IMR-90 (cell line): Measurements from ENCODE around the gene NEK8. TPM values are rescaled to one million over a fixed set of nuclear protein-coding genes. Genes with fewer than 3 reads are reported as not detected.

ENCODE experiments used
- ATAC-seq: fragments of 200-7000 bp; cut with Tn5 transposase; 2 replicates; pipeline ENCODE4 v1.9.1; 2020; ENCODE audit warnings: low read depth, mild to moderate bottlenecking, moderate library complexity
- BruUV-seq: library from RNA; stranded (reverse); fragments of 400-500 nt; replicated peaks from 2 replicates; lab custom pipeline; 2021; lab: Mats Ljungman, UMichigan
- CTCF ChIA-PET: fragments of 300-600 bp; formaldehyde crosslinking; extraction: SDS; loops from one replicate; lab custom pipeline; 2021; ENCODE audit warnings: antibody characterized with exemption; lab: Yijun Ruan, JAX
- POLR2A ChIA-PET: fragments of 300-600 bp; sonication (Branson Sonifier 250); formaldehyde crosslinking; loops from one replicate; lab custom pipeline; 2022; ENCODE audit warnings: antibody characterized with exemption; ENCODE audit not compliant: unreplicated experiment; lab: Charles Lee
- DNase-seq: peaks from one replicate; pipeline ENCODE4 v3.0.0; 2013
- H2AFZ ChIP-seq: replicated peaks from 2 replicates; pipeline ENCODE3; 2013; ENCODE audit warnings: low read length, mild to moderate bottlenecking; ENCODE audit not compliant: poor library complexity
- H2AK5ac ChIP-seq: 2 replicates; pipeline ENCODE4 v1.6.1; 2013; ENCODE audit warnings: low read depth, low read length, inconsistent platforms
- H2AK9ac ChIP-seq: replicated peaks from 2 replicates; pipeline ENCODE3; 2013; ENCODE audit warnings: mild to moderate bottlenecking, low read depth, low read length, moderate library complexity; ENCODE audit not compliant: poor library complexity
- H2BK120ac ChIP-seq: 2 replicates; pipeline ENCODE4 v1.6.1; 2013; ENCODE audit warnings: low read depth, low read length, inconsistent platforms
- H2BK15ac ChIP-seq: 3 replicates; pipeline ENCODE4 v1.6.1; 2013; ENCODE audit warnings: low read depth, low read length, inconsistent platforms
- H2BK20ac ChIP-seq: 2 replicates; pipeline ENCODE4 v1.6.1; 2013; ENCODE audit warnings: low read depth, mild to moderate bottlenecking, inconsistent platforms, low read length, moderate library complexity
- H2BK5ac ChIP-seq: 2 replicates; pipeline ENCODE4 v1.6.1; 2013; ENCODE audit warnings: mild to moderate bottlenecking, low read depth, low read length, inconsistent platforms; ENCODE audit not compliant: poor library complexity, severe bottlenecking
- H3K14ac ChIP-seq: replicated peaks from 2 replicates; pipeline ENCODE4 v1.6.1; 2013; ENCODE audit warnings: low read depth, low read length, inconsistent platforms
- H3K18ac ChIP-seq: 2 replicates; pipeline ENCODE4 v1.6.1; 2013; ENCODE audit warnings: low read depth, low read length, control low read depth
- H3K23ac ChIP-seq: 2 replicates; pipeline ENCODE4 v1.6.1; 2013; ENCODE audit warnings: low read depth, low read length, inconsistent platforms
- H3K27ac ChIP-seq: 2 replicates; pipeline ENCODE4 v1.5.1; 2013; ENCODE audit warnings: mild to moderate bottlenecking, control low read depth, low read length; ENCODE audit not compliant: insufficient read depth
- H3K27me3 ChIP-seq: 2 replicates; pipeline ENCODE4 v1.6.1; 2013; ENCODE audit warnings: low read length; ENCODE audit not compliant: control insufficient read depth, insufficient read depth
- H3K36me3 ChIP-seq: 2 replicates; pipeline ENCODE4 v1.6.1; 2013; ENCODE audit warnings: low read length, mixed read lengths; ENCODE audit not compliant: control insufficient read depth, insufficient read depth
- H3K4ac ChIP-seq: 2 replicates; pipeline ENCODE4 v1.6.1; 2013; ENCODE audit warnings: low read depth, low read length, inconsistent platforms
- H3K4me1 ChIP-seq: 2 replicates; pipeline ENCODE4 v1.6.1; 2013; ENCODE audit warnings: low read length, mixed read lengths; ENCODE audit not compliant: control insufficient read depth, insufficient read depth
- H3K4me2 ChIP-seq: 2 replicates; pipeline ENCODE4 v1.6.1; 2013; ENCODE audit warnings: low read depth, mild to moderate bottlenecking, control low read depth, low read length, moderate library complexity
- H3K4me3 ChIP-seq: 2 replicates; pipeline ENCODE4 v1.5.1; 2013; ENCODE audit warnings: low read depth, mild to moderate bottlenecking, control low read depth, low read length, moderate library complexity; ENCODE audit not compliant: insufficient read depth
- H3K56ac ChIP-seq: 2 replicates; pipeline ENCODE4 v1.6.1; 2013; ENCODE audit warnings: low read length, inconsistent platforms; ENCODE audit not compliant: insufficient read depth; ENCODE audit errors: extremely low read depth
- H3K79me1 ChIP-seq, 2 experiments: 2 replicates each; pipeline ENCODE4 v1.6.1; 2013; ENCODE audit warnings: low read length in 2 of 2, inconsistent platforms in 1 of 2, low read depth in 1 of 2
- H3K9ac ChIP-seq: 2 replicates; pipeline ENCODE4 v1.6.1; 2013; ENCODE audit warnings: low read depth, low read length, control low read depth
- H3K9me1 ChIP-seq: 2 replicates; pipeline ENCODE4 v1.6.1; 2013; ENCODE audit warnings: low read length, inconsistent platforms; ENCODE audit not compliant: insufficient read depth
- H3K9me3 ChIP-seq: 2 replicates; pipeline ENCODE4 v1.6.1; 2013; ENCODE audit warnings: low read length; ENCODE audit not compliant: control insufficient read depth, insufficient read depth
- H4K20me1 ChIP-seq: 2 replicates; pipeline ENCODE4 v1.6.1; 2013; ENCODE audit warnings: low read length, inconsistent platforms; ENCODE audit not compliant: insufficient read depth
- H4K5ac ChIP-seq: 2 replicates; pipeline ENCODE4 v1.6.1; 2013; ENCODE audit warnings: mild to moderate bottlenecking, low read depth, low read length, control low read depth
- H4K8ac ChIP-seq, 2 experiments: 2 replicates each; pipeline ENCODE4 v1.6.1; 2013; ENCODE audit warnings: low read depth in 2 of 2, low read length in 2 of 2, control low read depth in 1 of 2, inconsistent platforms in 1 of 2
- H4K91ac ChIP-seq: 2 replicates; pipeline ENCODE4 v1.6.1; 2013; ENCODE audit warnings: low read depth, low read length, inconsistent platforms; ENCODE audit not compliant: insufficient read depth
- BHLHE40 ChIP-seq: fragments of 150-350 bp; IDR thresholded peaks from 2 replicates; pipeline ENCODE4 v1.6.1; 2016; ENCODE audit warnings: mild to moderate bottlenecking, low read depth, low read length
- CHD1 ChIP-seq: IDR thresholded peaks from 2 replicates; pipeline ENCODE4 v1.6.1; 2012; ENCODE audit warnings: low read depth, low read length, improper control_type of control experiment
- MAFK ChIP-seq: IDR thresholded peaks from 2 replicates; pipeline ENCODE4 v1.6.1; 2012; ENCODE audit warnings: low read depth, low read length, improper control_type of control experiment
- MAZ ChIP-seq: IDR thresholded peaks from 2 replicates; pipeline ENCODE4 v1.6.1; 2012; ENCODE audit warnings: low read depth, mild to moderate bottlenecking, low read length, improper control_type of control experiment, moderate library complexity, borderline replicate concordance
- POLR2A ChIP-seq: IDR thresholded peaks from 2 replicates; pipeline ENCODE4 v1.6.1; 2012; ENCODE audit warnings: mild to moderate bottlenecking, low read depth, low read length
- RFX5 ChIP-seq: IDR thresholded peaks from 2 replicates; pipeline ENCODE4 v1.8.0; 2012; ENCODE audit warnings: low read depth, mild to moderate bottlenecking, low read length, moderate library complexity
- WGBS, 2 experiments: methylation state at CpG; one replicate each; pipeline versions ENCODE4 v1.1.5 to v1.1.7; 2013; ENCODE audit warnings: missing lambda C conversion rate in 2 of 2; ENCODE audit not compliant: insufficient read length in 1 of 2; ENCODE audit errors: extremely low coverage in 2 of 2; 5-methylcytosine and 5-hydroxymethylcytosine counted together
- dilution Hi-C: fragments of 300-500 bp; cut with HindIII; formaldehyde crosslinking; loops from one replicate; pipeline ENCODE4 v1.14.3; 2018; ENCODE audit warnings: low sequenced_read_pairs; ENCODE audit not compliant: unreplicated experiment
- in situ Hi-C: fragments of 300-500 bp; cut with MboI; formaldehyde crosslinking; loops from 3 replicates; pipeline ENCODE4 v1.14.3; 2019; ENCODE audit warnings: low sequenced_read_pairs, inconsistent platforms, mixed read lengths
- intact Hi-C: fragments of 100-400 bp; cut with micrococcal nuclease; formaldehyde crosslinking; loops from 2 replicates; pipeline ENCODE4 v1.10.0; 2022
- polyA plus RNA-seq, 3 experiments: library from polyadenylated mRNA; depleted of rRNA; stranded (reverse); fragments of >200 nt; gene quantifications; 2 replicates each; pipeline ENCODE4 v1.2.3, GENCODE V29; 2012; ENCODE audit warnings: low replicate concordance in 1 of 3
- total RNA-seq: library from RNA; depleted of rRNA; stranded (reverse); fragments of >200 nt; gene quantifications from 2 replicates; pipeline ENCODE4 v1.2.3, GENCODE V29; 2012

Gene NEK8
- total and polyA plus RNA-seq, 2 of the 4 experiments (the other 2 are of a cell fraction), result 4.6 to 5.2 TPM

- Histone ChIP-seq H2AK9ac (peak overlapping the region; percentile 99), H3K9me3 (no peaks in the 10 kb centered on the region), H2BK20ac (no peak overlapping the region), H4K91ac (no peak overlapping the region), H3K18ac (no peak overlapping the region), H3K79me1 (peaks cover 15 to 70% of the 10 kb centered on the region in 2 experiments), H3K9me1 (peaks cover 13% of the 10 kb centered on the region; the same call in 1 of the 2 replicates), H3K23ac (no peak overlapping the region), H2BK15ac (no peak overlapping the region), H4K5ac (no peak overlapping the region), H3K36me3 (peaks cover 49% of the 10 kb centered on the region), H4K20me1 (peaks cover 73% of the 10 kb centered on the region), H3K14ac (no peak overlapping the region), H3K4me1 (peaks cover 16% of the 10 kb centered on the region), H2AFZ (no peak overlapping the region), H2BK120ac (no peak overlapping the region), H3K4me2 (peak overlapping the region; percentile 87; the same call in 1 of the 2 replicates), H3K27ac (no peak overlapping the region), H3K4me3 (no peak overlapping the region), H2BK5ac (peak overlapping the region; percentile 13), H3K56ac (no peak overlapping the region), H3K4ac (peak overlapping the region; percentile 27; the same call in 1 of the 2 replicates), H2AK5ac (peak overlapping the region; percentile 27; the same call in 1 of the 2 replicates), H3K9ac (0 out of 2 replicates have a peak overlapping the region, but pooled peaks have one; percentile 0), H4K8ac (no peak overlapping the region), H3K27me3 (no peaks in the 10 kb centered on the region)
- ChIA-PET CTCF (interaction anchor here (1.1 to 5.4 kb wide), 2 partner anchors 17 to 19 kb away, joined by 3 to 60 read pairs; partner anchors contain the start of genes NEK8 and TLCD1), POLR2A (interaction anchor here (0.6 to 1.1 kb wide), 2 partner anchors 20 to 1995 kb away, joined by 3 read pairs; no protein-coding TSS in a partner anchor)
- WGBS, 2 experiments, result no CpG with 5 or more reads among the region's 5 CpGs
- no peak for DNase-seq
- no peak for TF ChIP-seq BHLHE40
- TF ChIP-seq CHD1, result no peak
- no peak for TF ChIP-seq RFX5
- 0 out of 2 replicates have a peak, but pooled peaks have one; percentile 1 for TF ChIP-seq POLR2A
- no peak for TF ChIP-seq MAZ
- no peak for TF ChIP-seq MAFK
- no peak for ATAC-seq
- intact Hi-C loops, result no loop called here
- no TSS peak for BruUV-seq
- dilution Hi-C loops, result no loop called here
- in situ Hi-C loops, result no loop called here
These were observed 18.0 kb downstream of the NEK8 start for GRCh38 chr17:28746611-28747050.
